Effector CD4-positive, alpha-beta T cell (primary cell): ENCODE measurements around the gene C3orf20.

ENCODE experiments used
- DNase-seq: peaks from one replicate; pipeline ENCODE4 v3.0.0-alpha.2; 2020

Gene C3orf20

DNA sequence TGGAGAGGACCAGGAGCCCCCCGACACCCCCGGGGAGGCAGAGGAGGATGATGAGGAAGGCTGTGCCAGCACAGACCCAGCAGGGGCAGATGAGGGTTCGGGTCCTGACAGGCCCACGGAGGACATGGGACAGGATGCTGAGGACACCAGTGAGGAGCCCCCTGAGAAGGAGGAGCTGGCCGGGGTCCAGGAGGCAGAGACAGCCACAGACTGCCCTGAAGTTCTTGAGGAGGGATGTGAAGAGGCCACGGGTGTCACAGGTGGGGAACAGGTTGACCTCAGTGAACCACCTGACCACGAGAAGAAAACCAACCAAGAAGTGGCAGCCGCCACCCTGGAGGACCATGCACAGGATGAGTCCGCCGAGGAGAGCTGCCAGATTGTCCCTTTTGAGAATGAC lies 144.7 kb downstream of the C3orf20 start:
- no peak for DNase-seq

GRCh38 chr3:14820156-14820555 lies 145.2 kb downstream of the C3orf20 start:
- no peak for DNase-seq

DNA sequence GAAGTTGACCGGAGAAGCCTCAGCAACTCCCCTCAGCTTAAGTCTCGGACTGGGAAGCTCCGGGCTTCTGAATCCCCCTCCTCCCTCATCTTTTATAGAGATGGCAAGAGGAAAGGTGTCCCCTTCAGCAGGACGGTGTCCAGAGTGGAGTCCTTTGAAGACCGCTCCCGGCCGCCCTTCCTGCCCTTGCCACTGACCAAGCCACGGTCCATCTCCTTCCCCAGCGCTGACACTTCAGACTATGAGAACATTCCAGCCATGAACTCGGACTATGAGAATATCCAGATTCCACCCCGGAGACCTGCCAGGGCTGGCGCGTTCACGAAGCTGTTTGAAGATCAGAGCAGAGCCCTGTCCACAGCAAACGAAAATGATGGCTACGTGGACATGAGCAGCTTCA lies 146.2 kb downstream of the C3orf20 start:
- no peak for DNase-seq

GRCh38 chr3:14822134-14822533 lies 147.2 kb downstream of the C3orf20 start:
- no peak for DNase-seq
